Measurements from ENCODE around the gene SUGCT.

The SUGCT gene

GRCh38 chr7:40802497-40802896 is 667.7 kb downstream of the SUGCT start:
- DNase-seq (ENCODE audit: low spot score) (no peak), FAIRE-seq (no peak)

- FAIRE-seq = no peak
- DNase-seq (ENCODE audit: low spot score) = no peak
Measured at GRCh38 chr7:40804477-40805215, 669.8 kb downstream of the SUGCT start.

GRCh38 chr7:40805361-40805760 is 670.6 kb downstream of the SUGCT start:
- no peak for DNase-seq (ENCODE audit: low spot score)
- FAIRE-seq = no peak

GRCh38 chr7:40808378-40808942 is 673.7 kb downstream of the SUGCT start:
- FAIRE-seq = no peak
- peak; percentile 20 for DNase-seq (ENCODE audit: low spot score)

GRCh38 chr7:40810274-40810673 is 675.5 kb downstream of the SUGCT start:
- DNase-seq (ENCODE audit: low spot score) (no peak), FAIRE-seq (no peak)

GRCh38 chr7:40811666-40812065 is 676.9 kb downstream of the SUGCT start:
- no peak for DNase-seq (ENCODE audit: low spot score)
- no peak for FAIRE-seq

GRCh38 chr7:40815022-40815421 is 680.2 kb downstream of the SUGCT start:
- FAIRE-seq = no peak

GRCh38 chr7:40815512-40815911 is 680.7 kb downstream of the SUGCT start:
- DNase-seq (ENCODE audit: low spot score) (no peak), FAIRE-seq (no peak)

More at GRCh38 chr7:40815022-40815421, 680.2 kb downstream of the SUGCT start:
- DNase-seq (ENCODE audit: low spot score) = no peak

GRCh38 chr7:40822861-40823260 is 688.1 kb downstream of the SUGCT start:
- no peak for FAIRE-seq
- DNase-seq (ENCODE audit: low spot score) = no peak

GRCh38 chr7:40824461-40824860 is 689.7 kb downstream of the SUGCT start:
- DNase-seq (ENCODE audit: low spot score) (no peak), FAIRE-seq (no peak)

GRCh38 chr7:40826411-40827221 is 691.8 kb downstream of the SUGCT start:
- DNase-seq (ENCODE audit: low spot score) = no peak
- FAIRE-seq = no peak

- DNase-seq (ENCODE audit: low spot score) (no peak), FAIRE-seq (no peak)
Measured at GRCh38 chr7:40827222-40828085, 692.6 kb downstream of the SUGCT start.

GRCh38 chr7:40828686-40829600 is 694.1 kb downstream of the SUGCT start:
- no peak for FAIRE-seq
- DNase-seq (ENCODE audit: low spot score) = no peak

GRCh38 chr7:40833191-40833887 is 698.5 kb downstream of the SUGCT start:
- no peak for DNase-seq (ENCODE audit: low spot score)
- FAIRE-seq = no peak

- DNase-seq (ENCODE audit: low spot score) (no peak), FAIRE-seq (no peak)
Measured at GRCh38 chr7:40833888-40834234, 699.1 kb downstream of the SUGCT start.

GRCh38 chr7:40836218-40836617 is 701.4 kb downstream of the SUGCT start:
- DNase-seq (ENCODE audit: low spot score) (peak; percentile 41), FAIRE-seq (peak; percentile 69)

GRCh38 chr7:40839881-40840280 is 705.1 kb downstream of the SUGCT start:
- no peak for FAIRE-seq
- peak; percentile 48 for DNase-seq (ENCODE audit: low spot score)

- DNase-seq (ENCODE audit: low spot score) (no peak), FAIRE-seq (peak; percentile 70)
Measured at GRCh38 chr7:40840990-40841389, 706.2 kb downstream of the SUGCT start.

- DNase-seq (ENCODE audit: low spot score) = no peak
- no peak for FAIRE-seq
Measured at GRCh38 chr7:40842641-40843040, 707.8 kb downstream of the SUGCT start.

Measured in RCC 7860 (cell line).